ENCODE measurements around the gene CHST13.

CHST13 gene

DNA sequence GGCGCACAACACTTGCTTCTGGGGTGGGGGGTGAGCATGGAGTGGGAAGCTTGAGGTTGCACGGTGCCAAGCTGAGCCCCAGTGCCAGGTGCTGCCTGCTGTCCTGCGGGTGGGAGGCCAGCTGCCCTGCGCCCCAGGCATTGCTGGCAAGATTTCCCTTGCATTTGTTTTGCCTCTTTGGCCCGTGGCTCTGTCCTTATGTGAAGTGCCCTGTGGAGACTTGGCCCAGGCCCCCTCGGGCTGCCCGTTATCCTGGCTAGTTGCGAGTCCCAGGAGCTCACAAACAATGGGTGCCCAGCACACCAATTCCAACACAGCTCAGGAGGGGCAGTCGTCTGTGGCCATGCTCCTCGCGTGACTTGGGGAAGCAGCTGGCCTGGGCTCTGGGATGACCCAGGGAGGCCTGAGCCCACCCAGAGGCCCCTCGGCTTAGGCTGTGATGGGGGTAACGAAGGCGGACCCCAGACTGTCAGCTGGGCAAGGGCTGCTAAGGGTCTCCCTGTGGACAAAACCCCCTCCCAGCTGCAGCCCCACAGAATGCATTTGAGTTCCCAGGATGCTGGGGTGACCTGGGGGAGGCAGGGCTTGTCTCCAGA is 28.8 kb downstream of the CHST13 start:
- no peaks in the 10 kb centered on the region for H3K36me3 ChIP-seq (ENCODE audit: insufficient read depth, low read length)
- peaks cover 21% of the 10 kb centered on the region for H3K4me1 ChIP-seq (ENCODE audit: insufficient read depth, low read length)
- H3K9ac ChIP-seq (ENCODE audit: low read depth, low read length) = no peak overlapping the region
- H3K9me3 ChIP-seq (ENCODE audit: control insufficient read depth, insufficient read depth, low read length) = no peaks in the 10 kb centered on the region

- Histone ChIP-seq H3K9me3 (ENCODE audit: control insufficient read depth, insufficient read depth, low read length) (no peaks in the 10 kb centered on the region), H3K4me1 (ENCODE audit: insufficient read depth, low read length) (peaks cover 17% of the 10 kb centered on the region), H3K9ac (ENCODE audit: low read depth, low read length) (no peak overlapping the region), H3K36me3 (ENCODE audit: insufficient read depth, low read length) (no peaks in the 10 kb centered on the region)
Measured at GRCh38 chr3:126553284-126554084, 29.5 kb downstream of the CHST13 start.

DNA sequence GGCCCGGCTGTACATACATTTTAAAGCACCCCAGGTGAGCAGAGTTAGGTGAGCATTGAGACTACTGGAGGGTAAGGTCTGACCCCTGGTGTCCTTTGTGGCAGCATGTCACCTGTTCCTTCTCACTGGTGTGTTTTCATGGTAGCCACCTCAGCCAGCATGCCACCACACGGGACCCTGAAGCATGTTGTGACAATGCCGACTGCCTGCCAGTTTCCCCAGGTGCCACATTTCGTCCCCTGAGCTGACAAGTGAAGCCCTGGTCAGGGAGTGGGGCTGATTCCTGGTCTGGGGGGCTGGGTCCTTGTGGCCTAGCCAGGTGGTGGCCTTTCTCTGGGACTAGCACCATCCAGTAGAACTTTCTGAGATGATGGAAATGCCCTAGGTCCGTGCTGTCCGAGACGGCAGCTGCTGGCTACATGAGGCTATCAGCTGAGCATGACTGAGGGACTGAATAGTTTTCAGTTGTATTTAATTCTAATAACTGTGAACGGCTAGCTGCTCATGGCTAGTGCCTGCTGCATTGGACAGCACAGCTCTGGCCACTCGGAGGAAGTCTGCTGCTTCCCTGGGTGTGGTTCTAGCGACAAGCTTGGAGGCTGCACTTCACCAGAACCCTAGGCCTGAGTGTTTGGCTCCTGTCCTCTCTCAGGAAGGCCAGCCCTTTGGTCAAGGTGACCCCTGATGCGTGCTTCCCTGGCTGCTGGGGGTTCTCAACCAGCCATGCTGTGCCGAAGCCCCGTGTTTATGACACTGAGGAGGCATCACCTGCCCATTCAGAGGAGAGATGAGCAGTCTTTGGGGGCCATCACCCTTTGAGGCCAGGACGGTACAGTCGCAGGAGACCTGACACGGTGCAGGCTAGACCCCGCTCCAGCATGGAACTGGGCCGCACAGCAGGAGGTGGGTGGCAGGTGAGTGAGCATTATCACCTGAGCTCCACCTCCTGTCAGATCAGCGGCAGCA is 30.9 kb downstream of the CHST13 start:
- peaks cover 3% of the 10 kb centered on the region for H3K4me1 ChIP-seq (ENCODE audit: insufficient read depth, low read length)
- no peaks in the 10 kb centered on the region for H3K36me3 ChIP-seq (ENCODE audit: insufficient read depth, low read length)
- no peak overlapping the region for H3K9ac ChIP-seq (ENCODE audit: low read depth, low read length)
- H3K9me3 ChIP-seq (ENCODE audit: control insufficient read depth, insufficient read depth, low read length) = no peaks in the 10 kb centered on the region

GRCh38 chr3:126555795-126556636 is 32.1 kb downstream of the CHST13 start:
- Histone ChIP-seq H3K4me1 (ENCODE audit: insufficient read depth, low read length) (no peaks in the 10 kb centered on the region), H3K36me3 (ENCODE audit: insufficient read depth, low read length) (no peaks in the 10 kb centered on the region), H3K9me3 (ENCODE audit: control insufficient read depth, insufficient read depth, low read length) (no peaks in the 10 kb centered on the region), H3K9ac (ENCODE audit: low read depth, low read length) (no peak overlapping the region)

GRCh38 chr3:126556637-126557414 is 32.9 kb downstream of the CHST13 start:
- Histone ChIP-seq H3K36me3 (ENCODE audit: insufficient read depth, low read length) (no peaks in the 10 kb centered on the region), H3K9me3 (ENCODE audit: control insufficient read depth, insufficient read depth, low read length) (no peaks in the 10 kb centered on the region), H3K4me1 (ENCODE audit: insufficient read depth, low read length) (no peaks in the 10 kb centered on the region), H3K9ac (ENCODE audit: low read depth, low read length) (no peak overlapping the region)

DNA sequence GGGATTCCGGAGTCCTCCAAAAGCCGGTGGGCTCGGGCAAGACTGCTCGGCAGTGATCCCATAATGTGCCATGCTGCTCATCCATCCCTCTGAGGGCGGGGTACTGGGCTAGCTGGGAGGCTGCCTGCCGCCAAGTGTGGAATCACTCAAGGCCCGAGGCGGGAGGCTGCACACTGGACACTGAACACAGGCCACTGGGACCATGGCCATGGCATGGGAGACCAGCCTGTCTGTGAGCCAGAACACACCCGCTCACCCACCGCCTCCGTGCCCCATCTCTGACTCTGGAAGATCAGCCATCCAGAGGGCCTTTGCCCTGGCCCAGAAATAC is 33.4 kb downstream of the CHST13 start:
- H3K4me1 ChIP-seq (ENCODE audit: insufficient read depth, low read length) = no peaks in the 10 kb centered on the region
- no peaks in the 10 kb centered on the region for H3K9me3 ChIP-seq (ENCODE audit: control insufficient read depth, insufficient read depth, low read length)
- no peaks in the 10 kb centered on the region for H3K36me3 ChIP-seq (ENCODE audit: insufficient read depth, low read length)
- no peak overlapping the region for H3K9ac ChIP-seq (ENCODE audit: low read depth, low read length)

DNA sequence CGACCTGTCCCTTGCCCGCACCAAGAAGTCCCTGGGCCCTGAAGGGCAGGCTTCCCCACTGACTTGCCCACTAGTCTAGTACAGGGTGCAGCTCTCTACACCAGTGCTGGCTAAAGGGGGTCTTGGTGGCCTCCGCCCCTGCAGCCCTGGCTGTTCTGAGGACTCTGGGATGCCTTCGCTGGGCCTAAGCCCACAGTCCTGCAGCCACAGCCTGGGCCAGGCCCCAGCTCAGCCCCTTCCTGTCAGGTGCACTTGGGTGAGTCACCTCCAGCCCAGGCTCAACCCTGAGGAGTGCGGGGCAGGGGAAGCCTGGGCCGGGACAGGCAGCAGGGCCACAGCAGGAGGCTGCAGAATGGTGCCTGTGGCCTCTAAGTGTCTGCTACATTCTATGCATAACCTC is 33.8 kb downstream of the CHST13 start:
- no peaks in the 10 kb centered on the region for H3K36me3 ChIP-seq (ENCODE audit: insufficient read depth, low read length)
- H3K9ac ChIP-seq (ENCODE audit: low read depth, low read length) = no peak overlapping the region
- H3K9me3 ChIP-seq (ENCODE audit: control insufficient read depth, insufficient read depth, low read length) = no peaks in the 10 kb centered on the region
- H3K4me1 ChIP-seq (ENCODE audit: insufficient read depth, low read length) = no peaks in the 10 kb centered on the region

- no peak within 1 kb of the TSS for H3K9ac ChIP-seq (ENCODE audit: low read depth, low read length)
- no peaks in the 10 kb centered on the region for H3K4me1 ChIP-seq (ENCODE audit: insufficient read depth, low read length)
- H3K9me3 ChIP-seq (ENCODE audit: control insufficient read depth, insufficient read depth, low read length) = no peaks in the 10 kb centered on the region
- H3K36me3 ChIP-seq (ENCODE audit: insufficient read depth, low read length) = no peaks in the 10 kb centered on the region
Measured at GRCh38 chr3:126558336-126559071, 34.5 kb downstream of the CHST13 start, which contains the start of gene C3orf22. C3orf22 (minus strand) TSS chr3:126558932; CDS start chr3:126553390, 5,542 bp downstream.

DNA sequence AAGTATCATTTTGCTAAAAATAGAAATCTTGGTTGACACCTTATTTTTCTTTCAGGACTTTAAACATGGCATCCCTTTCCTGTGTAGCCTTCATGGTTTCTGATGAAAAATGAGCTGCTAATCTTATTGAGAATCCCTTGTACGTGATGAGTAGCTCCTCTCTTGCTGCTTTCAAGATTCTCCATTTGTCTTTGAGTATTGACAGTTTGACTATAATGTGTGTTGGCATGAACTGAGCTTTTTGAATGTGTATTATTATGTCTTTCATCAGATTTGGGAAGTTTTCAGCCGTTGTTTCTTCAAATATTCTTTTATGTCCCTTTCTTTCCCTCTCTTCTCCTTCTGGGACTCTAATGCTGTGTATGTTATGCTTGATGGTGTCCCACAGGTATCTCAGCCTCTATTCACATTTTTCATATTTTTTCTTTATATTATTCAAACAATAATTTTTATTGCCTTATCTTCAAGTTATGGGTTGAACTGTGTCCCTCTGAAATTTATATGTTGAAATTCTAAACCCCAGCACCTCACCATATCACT is 38.9 kb downstream of the CHST13 start:
- Histone ChIP-seq H3K9me3 (ENCODE audit: control insufficient read depth, insufficient read depth, low read length) (no peaks in the 10 kb centered on the region), H3K4me1 (ENCODE audit: insufficient read depth, low read length) (no peaks in the 10 kb centered on the region), H3K36me3 (ENCODE audit: insufficient read depth, low read length) (no peaks in the 10 kb centered on the region), H3K9ac (ENCODE audit: low read depth, low read length) (no peak overlapping the region)

DNA sequence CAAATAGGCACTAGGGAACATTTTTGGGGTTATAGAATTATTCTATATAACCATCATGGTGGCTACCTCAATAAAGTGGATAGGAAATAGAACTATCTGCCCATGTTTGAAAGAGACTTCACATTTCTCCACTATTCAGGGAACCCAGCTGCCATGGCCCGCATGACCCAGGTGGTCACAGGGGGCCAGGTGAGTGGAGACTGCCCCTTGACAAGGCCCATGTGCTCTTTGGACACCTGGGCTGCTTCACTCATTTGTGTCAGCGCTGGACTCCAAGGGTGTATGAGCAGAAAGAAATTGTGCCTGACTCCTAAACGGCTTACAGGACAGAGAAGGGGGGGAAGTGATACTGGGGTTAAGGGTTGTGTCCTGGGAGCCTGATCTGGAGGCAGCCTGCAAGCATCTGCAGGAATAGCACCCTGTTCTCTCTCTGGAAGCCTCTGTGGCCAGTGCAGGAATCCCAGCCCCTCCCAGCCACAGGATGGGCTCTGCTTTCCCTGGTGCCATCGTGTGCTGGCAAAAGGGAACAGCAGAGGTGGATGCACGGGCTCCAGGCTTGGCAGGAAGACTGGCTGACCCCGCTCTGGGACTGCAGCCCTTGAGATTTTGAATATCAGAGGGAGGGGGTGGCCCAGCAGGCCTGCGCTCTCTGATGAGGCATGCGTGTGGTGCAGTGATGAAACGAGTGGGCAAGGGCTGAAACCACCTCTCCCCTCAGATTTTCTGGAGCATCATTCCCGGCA is 43.9 kb downstream of the CHST13 start:
- no peaks in the 10 kb centered on the region for H3K9me3 ChIP-seq (ENCODE audit: control insufficient read depth, insufficient read depth, low read length)
- no peak overlapping the region for H3K9ac ChIP-seq (ENCODE audit: low read depth, low read length)
- H3K4me1 ChIP-seq (ENCODE audit: insufficient read depth, low read length) = no peaks in the 10 kb centered on the region
- no peaks in the 10 kb centered on the region for H3K36me3 ChIP-seq (ENCODE audit: insufficient read depth, low read length)

DNA sequence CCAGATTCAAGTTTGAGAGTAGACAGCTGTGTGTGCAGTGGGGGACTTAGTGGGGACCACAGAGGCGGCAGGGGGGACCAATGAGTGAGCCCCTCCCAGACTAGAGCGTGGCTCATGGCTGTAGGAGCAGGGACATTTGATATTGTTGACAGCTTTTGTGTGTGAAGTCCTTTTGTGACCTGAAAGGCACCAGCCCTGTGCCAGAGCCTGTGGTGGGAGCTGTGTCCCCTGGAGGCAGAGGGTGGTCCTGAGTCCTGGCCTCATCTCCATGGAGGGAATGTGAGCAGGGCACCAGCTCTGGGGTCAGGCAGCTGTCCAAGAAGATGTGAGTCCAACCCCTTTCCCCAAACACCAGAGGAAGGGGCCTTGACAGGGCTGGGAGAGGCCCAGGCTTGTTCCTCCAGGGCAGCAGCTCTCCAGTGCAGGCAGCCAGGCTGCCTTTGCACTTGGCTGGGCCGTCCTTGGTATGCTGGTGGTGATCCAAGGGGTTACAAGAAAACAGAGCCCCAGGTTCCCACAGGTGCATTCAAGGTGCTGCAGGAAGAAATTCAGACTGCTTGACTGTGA is 44.9 kb downstream of the CHST13 start:
- H3K9ac ChIP-seq (ENCODE audit: low read depth, low read length) = no peak overlapping the region
- H3K9me3 ChIP-seq (ENCODE audit: control insufficient read depth, insufficient read depth, low read length) = no peaks in the 10 kb centered on the region
- no peaks in the 10 kb centered on the region for H3K4me1 ChIP-seq (ENCODE audit: insufficient read depth, low read length)
- H3K36me3 ChIP-seq (ENCODE audit: insufficient read depth, low read length) = no peaks in the 10 kb centered on the region

DNA sequence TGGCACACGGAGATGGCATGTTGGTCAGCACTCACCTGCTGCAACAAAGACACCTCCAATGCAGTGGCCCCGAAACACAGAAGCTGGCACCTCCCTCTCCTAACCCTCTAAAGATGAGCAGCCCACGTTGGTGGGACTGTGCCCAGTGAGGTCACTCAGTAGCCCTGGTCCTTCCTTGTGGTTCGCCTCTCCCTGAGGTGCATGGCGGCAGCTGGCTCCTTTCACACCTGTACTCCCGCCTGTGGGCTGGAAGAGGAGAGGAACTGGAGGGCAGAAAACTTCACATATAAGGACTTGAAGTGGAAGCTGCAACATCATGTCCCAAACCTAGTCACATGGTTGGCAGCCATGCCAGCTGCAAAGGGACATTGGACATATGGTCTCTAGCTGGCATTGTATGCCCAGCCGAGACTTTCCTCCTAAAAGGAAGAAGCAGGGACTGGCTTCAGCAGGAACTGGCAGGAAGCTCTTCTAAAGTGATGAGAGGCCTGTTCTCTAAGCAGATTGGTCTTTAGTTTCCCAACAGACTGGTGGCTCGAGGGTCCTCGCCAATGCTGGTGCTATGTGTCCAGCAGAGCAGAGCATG is 45.5 kb downstream of the CHST13 start:
- Histone ChIP-seq H3K4me1 (ENCODE audit: insufficient read depth, low read length) (no peaks in the 10 kb centered on the region), H3K9ac (ENCODE audit: low read depth, low read length) (no peak overlapping the region), H3K36me3 (ENCODE audit: insufficient read depth, low read length) (no peaks in the 10 kb centered on the region), H3K9me3 (ENCODE audit: control insufficient read depth, insufficient read depth, low read length) (no peaks in the 10 kb centered on the region)

All from ES-I3 (cell line).